Dedifferentiated amniotic fluid mesenchymal stem cell (primary cell): ENCODE results near the gene ACSS3.
A peak's percentile ranks its signal among the peaks of the same experiment; 100 is the strongest.
"Not testable (repeated sequence)": the region's sequence is repeated elsewhere in the genome, so short reads cannot be mapped to it uniquely, and the experiment has no call there.

Experiments used
- DNase-seq: peaks from one replicate; pipeline ENCODE4 v3.0.0-alpha.2; 2016; ENCODE audit errors: extremely low spot score

ACSS3 gene

DNA sequence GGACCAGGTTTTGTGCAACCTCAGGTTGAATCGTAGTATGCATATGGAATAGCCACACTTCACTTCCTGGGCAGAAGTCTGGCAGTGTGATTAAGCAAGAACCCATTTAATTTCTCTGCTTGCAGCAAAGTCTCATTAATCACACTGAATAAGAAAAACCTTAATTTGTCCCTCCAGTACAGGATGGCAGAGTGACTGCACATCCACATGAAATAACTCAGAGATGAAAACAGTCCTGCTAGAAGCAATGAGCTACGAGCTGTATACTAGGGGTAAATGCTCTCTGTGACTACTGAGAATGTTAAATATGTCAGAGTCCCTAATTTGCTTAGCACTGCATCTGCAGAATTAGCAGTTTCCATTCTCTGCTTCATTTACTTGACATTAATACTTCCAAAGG lies 88.9 kb downstream of the ACSS3 start:
- DNase-seq: no peak

DNA sequence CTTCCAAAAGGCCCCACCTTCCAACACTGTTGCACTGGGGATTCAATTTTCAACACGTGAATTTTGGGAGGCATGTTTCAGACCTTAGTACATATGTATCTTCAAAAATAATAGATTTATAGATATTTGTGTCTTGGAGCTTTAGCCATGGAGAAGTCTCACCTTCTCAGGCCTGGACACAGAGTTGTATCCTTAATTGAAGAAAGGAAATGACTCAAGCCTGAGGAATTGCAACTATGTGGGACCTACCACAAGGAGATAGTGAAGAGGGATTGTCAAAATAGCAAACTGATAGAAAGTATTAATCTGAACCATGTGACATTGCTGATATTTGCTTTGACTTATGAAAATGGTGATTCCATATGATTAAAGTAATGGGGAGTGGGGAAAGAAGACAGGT lies 89.8 kb downstream of the ACSS3 start:
- DNase-seq: no peak

DNA sequence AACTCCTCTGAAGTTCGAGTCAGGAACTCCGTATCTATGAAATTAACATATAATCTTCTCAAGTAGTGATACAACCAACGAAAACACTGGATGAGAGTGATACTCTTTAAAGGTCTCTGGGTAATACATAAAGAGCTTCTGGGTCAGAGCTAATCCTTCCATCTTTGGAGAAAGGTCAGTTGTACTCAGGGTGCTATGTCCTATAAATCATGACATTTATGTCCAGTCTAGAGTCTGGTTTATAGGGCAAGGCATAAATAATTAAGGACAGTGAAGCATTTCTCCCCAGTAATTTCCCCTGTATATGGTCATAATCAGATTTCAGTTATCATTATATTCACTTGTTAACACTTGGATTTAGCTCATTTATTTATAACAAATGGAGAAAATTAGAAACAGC lies 90.6 kb downstream of the ACSS3 start:
- no peak for DNase-seq

DNA sequence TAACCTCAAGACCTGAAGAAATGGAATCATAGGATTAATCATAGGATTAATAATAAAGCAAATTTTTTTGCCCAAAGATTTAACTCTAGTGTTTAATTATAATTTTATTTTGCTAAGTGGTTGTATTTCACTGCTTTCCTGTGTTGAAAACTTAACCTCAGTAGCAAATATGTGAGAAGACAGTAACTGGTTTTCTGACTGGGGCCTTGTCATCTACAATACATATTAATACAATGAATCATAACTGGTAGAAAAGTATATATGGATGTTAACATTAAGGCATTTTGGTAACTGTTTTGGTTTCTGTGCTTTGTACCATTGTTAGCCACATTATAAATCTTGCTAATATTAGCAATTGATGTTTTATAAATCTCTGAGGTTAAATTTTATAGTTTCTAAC lies 92.2 kb downstream of the ACSS3 start:
- no peak for DNase-seq

DNA sequence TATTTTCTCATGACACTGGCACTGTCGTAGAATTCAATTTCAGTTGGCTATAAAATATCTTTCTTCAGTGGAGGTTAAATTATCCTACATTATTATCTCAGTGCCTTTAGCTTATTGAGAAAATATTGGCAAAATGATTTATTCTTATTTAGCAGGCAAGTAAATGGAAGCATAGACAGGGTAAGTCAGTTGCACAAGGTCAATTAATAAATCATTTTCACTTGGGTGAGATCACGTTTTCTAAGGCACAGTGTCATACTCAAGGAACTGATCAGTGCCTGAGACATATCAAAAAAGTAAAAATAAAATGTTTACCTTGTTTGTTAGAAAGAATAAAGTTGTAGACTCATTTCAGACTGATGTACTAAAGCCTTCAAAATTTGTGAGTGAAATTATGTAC lies 95.0 kb downstream of the ACSS3 start:
- DNase-seq: no peak

DNA sequence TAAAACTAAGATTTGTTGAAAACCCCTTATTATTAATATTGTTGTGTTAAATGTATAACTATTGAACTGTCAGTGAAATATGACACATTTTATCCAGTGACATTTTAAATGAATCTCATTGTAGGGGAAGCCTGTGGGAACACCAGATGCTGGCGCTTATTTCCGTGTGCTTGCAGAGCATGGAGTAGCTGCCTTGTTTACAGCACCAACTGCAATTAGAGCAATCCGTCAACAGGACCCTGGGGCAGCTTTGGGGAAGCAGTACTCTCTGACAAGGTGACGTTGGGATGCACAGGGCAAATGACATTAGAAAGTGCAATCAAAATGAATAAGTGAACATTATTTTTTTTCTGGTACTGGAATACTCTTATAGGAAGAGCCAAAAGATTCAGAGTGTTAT lies 96.8 kb downstream of the ACSS3 start:
- DNase-seq: no peak

DNA sequence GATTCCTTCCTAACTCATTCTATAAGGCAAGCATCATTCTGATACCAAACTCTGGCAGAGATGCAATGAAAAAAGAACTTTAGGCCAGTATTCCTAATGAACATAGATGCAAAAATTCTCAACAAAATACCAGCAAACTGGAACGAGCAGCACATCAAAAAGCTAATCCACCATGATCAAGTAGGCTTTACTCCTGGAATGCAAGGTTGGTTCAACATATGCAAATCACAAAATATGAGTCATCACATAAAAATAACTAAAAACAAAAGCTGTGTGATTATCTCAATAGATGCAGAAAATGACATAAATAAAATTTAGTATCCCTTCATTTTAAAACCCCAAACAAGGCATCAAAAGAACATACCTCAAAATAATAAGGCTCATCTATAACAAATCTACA lies 98.9 kb downstream of the ACSS3 start:
- no peak for DNase-seq

DNA sequence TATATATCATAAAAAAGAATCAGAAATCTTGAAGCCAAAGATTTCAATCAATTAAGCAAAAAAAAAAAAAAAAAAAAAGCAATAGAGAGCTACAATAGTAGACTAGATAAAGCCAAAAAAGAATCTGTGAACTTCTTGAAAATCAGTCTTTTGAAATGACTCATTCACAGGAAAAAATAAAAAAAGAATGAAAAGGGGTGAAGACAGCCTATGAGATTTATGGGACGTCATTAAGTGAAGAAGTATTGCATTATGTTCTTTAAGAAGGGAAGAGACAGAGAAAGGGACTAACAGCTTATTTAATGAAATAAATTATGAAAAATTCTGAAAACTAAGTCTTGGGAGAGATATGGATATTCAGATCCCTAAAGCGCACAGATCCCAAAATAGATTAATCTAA lies 103.8 kb downstream of the ACSS3 start:
- no peak for DNase-seq

DNA sequence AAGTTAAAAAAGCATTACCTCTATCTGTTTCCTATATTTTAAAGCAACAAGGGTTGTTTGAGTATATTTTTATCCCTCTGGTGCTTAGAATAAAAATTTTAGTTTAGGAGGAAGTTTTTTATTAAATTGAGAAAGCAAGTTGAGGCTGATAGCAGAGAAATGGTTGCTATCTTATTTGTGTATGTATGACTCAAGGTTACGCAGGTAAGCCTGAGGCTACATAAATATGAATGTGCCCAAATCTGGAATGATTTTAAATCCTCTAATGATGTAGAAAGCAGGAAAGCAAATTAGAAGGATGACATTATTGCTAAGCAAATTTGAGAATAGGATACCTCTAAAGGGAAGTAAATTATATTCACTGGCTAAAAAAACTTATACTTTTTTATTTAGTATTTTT lies 109.8 kb downstream of the ACSS3 start:
- DNase-seq: no peak

DNA sequence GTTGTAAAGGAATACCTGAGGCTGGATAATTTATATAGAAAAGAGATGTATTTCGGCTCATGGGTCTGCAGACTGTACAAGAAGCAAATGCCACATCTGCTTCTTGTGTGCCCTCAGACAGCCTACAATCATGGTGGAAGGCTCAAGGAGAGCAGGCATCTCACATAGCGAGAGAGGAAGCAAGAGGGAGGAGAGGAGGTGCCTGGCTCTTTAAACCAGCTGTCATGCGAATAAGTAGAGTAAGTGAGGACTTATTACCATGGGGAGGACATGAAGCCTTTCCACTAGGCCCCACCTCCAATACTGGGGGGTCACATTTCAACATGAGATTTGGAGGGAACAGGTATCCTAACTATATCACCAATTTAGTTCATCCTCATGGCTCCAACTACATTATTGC lies 118.7 kb downstream of the ACSS3 start:
- no peak for DNase-seq

DNA sequence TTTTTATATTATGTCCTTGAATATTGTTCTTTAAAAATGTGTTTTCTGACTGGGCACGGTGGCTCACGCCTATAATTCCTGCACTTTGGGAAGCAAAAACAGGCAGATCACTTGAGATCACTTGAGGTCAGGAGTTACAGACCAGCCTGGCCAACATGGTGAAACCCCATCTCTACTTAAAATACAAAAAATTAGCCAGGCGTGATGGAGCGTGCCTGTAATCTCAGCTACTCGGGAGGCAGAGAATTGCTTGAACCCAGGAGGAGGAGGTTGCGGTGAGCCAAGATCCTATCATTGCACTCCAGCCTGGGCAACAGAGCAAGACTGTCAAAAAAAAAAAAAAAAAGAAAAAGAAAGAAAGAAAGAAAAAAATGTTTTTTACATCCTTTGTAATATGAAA lies 122.7 kb downstream of the ACSS3 start:
- not testable (repeated sequence) for DNase-seq

DNA sequence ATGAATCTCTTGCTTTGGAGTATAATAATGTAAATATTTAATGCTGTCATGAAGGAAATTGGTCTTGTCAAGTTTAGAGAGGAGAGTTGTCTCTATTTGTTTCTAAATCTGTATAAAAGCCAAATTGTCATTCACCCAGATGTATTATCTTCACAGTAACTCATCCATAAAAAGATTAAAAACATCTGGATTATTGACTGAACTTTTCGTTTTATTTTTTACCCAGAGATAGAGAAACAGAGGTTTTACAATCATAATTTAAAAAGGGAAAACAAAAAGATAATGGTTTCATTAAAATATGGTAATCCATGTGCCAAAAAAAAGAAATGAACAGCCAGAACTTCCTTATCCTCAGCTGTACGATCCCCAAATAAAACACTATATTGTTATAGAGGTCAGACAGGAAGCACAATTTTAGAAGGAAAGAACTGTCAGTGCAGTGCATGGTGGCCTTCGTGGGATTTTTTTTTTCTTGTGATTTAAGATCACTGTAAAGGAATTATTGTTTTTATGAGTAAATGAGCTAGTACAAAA lies 125.9 kb downstream of the ACSS3 start:
- DNase-seq: no peak

DNA sequence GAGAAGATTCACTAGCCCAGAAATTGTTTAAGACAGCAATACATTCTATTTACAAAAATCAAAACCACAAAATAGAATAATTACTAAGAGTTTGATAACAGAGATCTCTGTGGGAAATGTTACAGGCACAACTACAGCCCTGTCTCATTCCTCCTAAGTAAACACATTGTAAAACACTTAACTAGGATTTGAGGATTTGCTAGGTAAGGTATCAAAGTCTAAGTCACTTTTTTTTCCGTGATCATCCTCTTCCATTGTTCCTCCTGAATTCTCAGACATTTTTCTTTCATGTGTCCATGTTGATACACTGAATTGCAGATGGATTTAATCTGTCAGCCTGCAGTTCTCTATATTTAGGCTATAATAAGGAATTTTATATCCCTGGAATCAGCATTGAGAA lies 127.5 kb downstream of the ACSS3 start:
- no peak for DNase-seq

DNA sequence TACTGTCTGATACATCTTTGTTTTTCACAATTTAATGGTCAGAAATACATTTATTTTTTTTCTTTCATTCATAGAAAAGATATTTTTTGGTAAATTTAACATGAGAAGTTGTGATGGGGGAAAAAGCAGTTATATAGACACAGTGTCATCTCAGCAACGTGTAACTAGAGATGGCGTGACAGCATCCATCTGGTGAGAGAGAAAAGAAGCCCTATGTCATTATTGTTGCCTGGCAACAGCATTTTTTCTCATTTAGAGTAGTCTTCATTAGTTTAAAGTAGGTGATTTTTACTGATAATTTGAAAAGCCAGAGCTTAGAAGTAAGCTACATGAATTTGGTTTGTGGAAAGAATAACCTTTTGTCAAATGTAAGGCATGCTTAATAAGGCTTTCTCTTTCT lies 128.6 kb downstream of the ACSS3 start:
- no peak for DNase-seq

DNA sequence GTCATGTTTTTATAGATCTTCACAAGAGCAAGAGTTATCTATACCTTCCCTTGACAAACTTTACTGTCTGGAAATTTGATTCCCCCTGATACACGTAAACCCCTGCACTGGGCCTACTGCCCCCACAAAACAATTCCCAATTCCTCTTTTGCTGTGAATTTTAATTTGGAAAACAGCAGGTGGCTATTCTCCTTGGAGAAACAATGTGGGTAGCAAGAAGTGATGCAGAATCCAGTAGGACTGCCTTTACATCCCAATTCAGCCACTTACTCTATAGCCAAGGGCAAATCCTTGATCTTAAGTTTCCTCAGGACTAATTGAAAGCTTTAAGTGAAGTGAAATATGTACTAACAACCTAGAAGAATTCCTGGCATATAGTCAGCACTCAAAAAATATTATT lies 129.3 kb downstream of the ACSS3 start:
- no peak for DNase-seq

DNA sequence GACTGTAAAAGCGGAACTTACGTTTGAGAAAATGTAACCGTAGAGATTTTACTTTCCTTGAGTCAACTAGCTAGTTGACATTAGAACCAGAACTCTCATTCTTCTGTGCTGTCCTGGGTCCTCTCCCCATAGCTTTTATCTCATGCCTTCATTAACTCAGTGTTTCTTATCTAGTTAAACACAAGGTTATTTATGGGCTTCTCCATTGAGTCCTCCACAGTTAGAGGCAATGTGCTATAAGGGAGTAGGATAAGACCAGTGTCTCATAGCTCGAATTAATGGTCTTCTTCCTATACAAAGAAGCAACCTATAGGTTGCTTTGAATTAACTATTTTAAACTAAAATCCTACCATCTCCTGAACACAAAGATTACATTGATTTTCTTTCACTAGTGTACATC lies 129.8 kb downstream of the ACSS3 start:
- DNase-seq: no peak

DNA sequence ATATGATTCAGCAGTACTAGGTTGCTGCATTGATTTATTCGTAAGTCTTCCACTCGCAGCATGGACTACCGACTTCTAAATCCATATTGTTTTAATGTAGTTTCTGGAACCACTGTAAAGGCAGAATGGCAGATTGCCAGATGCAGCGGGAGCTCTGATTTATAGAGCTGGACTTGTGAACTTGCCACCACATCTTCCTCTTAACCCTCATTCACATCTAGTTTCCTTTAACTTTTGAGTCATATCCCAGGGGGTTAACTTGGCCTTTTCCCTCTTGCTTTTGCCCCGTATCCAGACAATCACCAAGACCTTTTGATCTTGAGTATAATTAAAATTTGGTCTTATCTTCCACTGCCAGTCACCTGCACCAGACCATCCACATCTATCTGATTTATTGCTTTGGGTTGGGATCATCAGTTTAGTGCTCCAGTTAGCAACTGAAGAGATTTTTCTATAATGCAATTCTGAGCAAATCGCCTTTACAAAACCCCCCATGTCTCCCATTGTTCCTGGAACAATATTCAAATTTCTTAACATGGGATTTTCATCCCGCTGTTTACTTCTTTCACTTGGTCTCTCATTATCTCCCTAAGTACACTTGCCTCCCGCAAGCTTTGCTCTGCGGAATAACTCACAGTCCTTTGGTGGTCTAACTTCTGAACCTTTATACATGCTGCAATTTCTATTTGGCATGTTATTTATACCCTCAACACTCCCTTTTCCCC lies 130.5 kb downstream of the ACSS3 start:
- DNase-seq: no peak

DNA sequence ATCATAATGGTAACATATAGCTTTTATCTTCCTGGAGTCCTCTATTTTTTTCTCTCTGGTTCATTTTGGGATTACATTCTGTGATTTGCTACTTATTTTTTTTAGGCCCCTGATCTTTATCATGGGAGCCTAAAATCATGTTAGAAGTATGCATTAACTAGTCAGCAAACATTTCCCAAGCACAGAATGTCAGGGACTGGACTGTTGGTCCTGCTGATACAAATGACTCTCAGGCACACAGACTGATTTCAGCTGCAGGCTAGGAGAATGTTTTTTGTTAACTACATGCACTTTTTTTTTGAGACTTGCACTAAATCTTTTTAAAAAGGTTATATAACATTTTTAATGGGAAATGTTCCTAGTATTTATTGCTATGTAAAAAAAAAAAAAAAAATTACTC lies 131.1 kb downstream of the ACSS3 start:
- DNase-seq: peak; percentile 35

DNA sequence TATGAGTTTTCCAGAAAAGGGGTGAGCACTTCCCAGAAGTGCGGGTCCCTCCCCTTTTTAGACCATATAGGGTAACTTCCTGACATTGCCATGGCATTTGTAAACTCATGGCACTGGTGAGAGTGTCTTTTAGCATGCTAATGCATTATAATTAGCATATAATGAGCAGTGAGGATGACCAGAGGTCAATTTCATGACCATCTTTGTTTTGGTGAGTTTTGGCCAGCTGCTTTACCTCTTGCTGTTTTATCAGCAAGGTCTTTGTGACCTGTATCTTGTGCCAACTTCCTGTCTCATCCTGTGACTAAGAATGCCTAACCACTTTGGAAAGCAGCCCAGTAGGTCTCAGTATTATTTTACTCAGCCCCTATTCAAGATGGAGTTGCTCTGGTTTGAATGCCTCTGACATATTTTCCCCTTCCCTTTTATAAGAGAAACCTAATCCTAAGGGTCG lies 131.9 kb downstream of the ACSS3 start:
- DNase-seq: not testable (repeated sequence)

DNA sequence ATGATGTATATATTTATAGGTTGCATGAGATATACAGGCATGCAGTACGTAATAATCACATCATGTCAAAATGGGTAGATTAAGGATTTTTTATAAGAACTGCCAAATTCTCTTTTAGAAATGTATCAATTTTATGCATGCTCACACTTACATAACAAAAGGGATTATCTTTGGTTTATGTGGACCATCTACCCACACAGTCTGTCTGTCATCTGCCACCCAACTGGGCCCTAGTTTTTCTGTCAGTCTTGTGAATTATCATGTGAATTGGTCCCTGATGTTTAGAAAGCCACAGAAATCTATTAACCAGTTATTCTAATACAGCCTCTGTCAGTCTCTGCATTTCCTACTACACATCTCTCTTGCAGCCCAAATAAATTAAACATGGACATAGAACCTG lies 133.4 kb downstream of the ACSS3 start:
- no peak for DNase-seq

DNA sequence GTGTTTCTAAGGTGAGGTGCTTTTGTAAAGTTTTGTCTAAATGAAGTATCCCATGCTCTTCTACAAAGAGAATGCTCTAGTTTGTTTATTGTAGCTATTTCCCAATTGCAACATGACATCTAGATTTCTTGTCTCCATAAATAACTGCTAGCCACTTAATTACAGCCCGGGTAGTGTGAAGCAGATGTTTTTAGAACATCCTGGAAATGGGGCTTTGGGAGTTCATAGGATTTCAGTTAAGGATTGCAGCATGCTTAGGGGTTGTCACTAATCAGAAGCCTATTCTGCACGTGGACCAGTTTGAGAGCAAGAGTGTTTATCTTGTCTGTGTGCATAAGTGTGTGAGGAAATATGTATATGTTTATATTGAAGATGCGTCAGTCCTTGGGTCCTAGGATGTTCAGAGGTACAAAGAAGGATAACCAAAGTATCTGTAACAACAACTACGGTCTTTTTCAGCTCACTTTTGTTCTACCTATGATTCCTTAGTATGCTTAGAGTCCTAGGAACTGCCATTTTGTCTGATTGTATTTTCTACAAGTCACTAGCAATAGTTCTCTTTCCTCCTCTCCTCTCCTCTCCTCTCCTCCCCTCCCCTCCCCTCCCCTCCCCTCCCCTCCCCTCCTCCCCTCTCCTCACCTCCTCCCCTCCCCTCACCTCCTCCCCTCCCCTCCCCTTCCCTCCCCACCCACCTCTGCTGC lies 135.3 kb downstream of the ACSS3 start:
- DNase-seq: no peak

DNA sequence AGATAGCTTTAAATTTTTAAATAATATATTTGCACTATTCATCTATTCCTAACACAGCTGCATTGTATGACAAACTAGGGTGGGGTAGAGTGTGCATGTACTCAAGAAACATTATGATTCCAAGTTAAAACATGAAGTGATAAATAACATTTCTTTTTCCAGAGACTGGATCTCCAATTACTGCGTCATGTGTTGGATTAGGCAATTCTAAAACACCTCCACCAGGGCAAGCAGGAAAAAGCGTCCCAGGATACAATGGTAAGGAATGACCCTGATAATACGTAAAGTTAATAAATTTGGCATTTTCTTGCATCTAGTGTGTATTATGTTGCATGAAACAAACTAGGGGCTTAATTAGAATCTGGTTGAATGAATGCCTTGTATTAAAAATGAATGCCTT lies 138.9 kb downstream of the ACSS3 start:
- no peak for DNase-seq

DNA sequence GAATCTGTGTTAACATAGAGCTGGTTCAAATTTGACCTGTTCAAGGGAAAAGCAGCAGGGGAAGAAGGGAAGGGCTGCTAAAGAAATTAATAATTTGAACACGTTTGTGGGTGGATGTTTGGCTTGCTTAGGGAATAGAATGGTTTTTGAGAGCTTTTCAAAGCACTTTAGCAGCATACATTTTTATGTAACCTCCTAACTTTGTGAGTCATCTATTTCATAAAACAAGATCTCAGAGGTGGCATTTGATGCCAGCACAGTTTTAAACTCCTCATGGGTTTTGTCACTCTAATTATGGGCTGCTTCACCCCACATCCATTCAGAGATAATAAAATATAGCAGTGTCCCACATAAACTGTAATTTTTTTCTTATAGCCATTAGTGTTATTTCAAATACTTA lies 143.8 kb downstream of the ACSS3 start:
- no peak for DNase-seq
